ENCODE data around the gene PRIMPOL. TPM values are rescaled to one million over a fixed set of nuclear protein-coding genes. Genes with fewer than 3 reads are reported as not detected.

PRIMPOL gene
- total RNA-seq, 1 experiment from 2014 or later: 9.4 TPM

- no TSS peak for BruUV-seq (replicated peaks)
- ATAC-seq: no peak
- Histone ChIP-seq H3K9ac (ENCODE audit: low read length) (no peak overlapping the region), H3K9me2 (replicated peaks; ENCODE audit: low read length) (no peaks in the 10 kb centered on the region), H2AFZ (ENCODE audit: low read length) (no peak overlapping the region), H3K4me2 (ENCODE audit: low read length) (no peak overlapping the region), H3K79me2 (ENCODE audit: low read length) (peaks cover 29% of the 10 kb centered on the region), H3K4me1 (ENCODE audit: insufficient read depth, low read length) (no peaks in the 10 kb centered on the region), H3K27ac (ENCODE audit: low read length) (no peak overlapping the region), H3F3A (ENCODE audit: low read length, unreplicated experiment) (no peaks in the 10 kb centered on the region), H3K36me3 (ENCODE audit: low read depth, low read length) (peaks cover 3% of the 10 kb centered on the region; the same call in 1 of the 2 replicates), H3K4me3 (ENCODE audit: low read length) (no peak overlapping the region), H4K20me1 (ENCODE audit: low read length) (no peaks in the 10 kb centered on the region), H3K27me3 (ENCODE audit: low read length) (no peaks in the 10 kb centered on the region), H3K9me3 (ENCODE audit: low read length) (no peaks in the 10 kb centered on the region)
- ChIA-PET POLR2A (ENCODE audit: unreplicated experiment) (no interaction called here), CTCF (no interaction called here)
- TF ChIP-seq EZH2 (IDR thresholded peaks at IDR 0.05; ENCODE audit: low read length, unreplicated experiment): no peak
- TF ChIP-seq CTCF (conservative IDR thresholded peaks at IDR 0.05; ENCODE audit: low read depth, low read length): no peak
- TF ChIP-seq EZH2phosphoT487 (IDR thresholded peaks at IDR 0.05; ENCODE audit: borderline replicate concordance, low read length): no peak
- no peak for DNase-seq
- intact Hi-C loops (cut with micrococcal nuclease): no loop called here
Observed at GRCh38 chr4:184636897-184637296, 12.6 kb upstream of the PRIMPOL start.

- intact Hi-C loops (cut with micrococcal nuclease): loop anchor here (10.0 kb wide), 1 partner anchor 236 kb away; no protein-coding TSS in a partner anchor
- H3K4me1 ChIP-seq (ENCODE audit: insufficient read depth, low read length): no peaks in the 10 kb centered on the region
- TF ChIP-seq EZH2phosphoT487 (IDR thresholded peaks at IDR 0.05; ENCODE audit: borderline replicate concordance, low read length) (no peak), CTCF (conservative IDR thresholded peaks at IDR 0.05; ENCODE audit: low read depth, low read length) (no peak)
- no peak for ATAC-seq
- no peak overlapping the region for H3K4me3 ChIP-seq (ENCODE audit: low read length)
- BruUV-seq (replicated peaks): no TSS peak
- H3K9ac ChIP-seq (ENCODE audit: low read length): no peak overlapping the region
- H3K27ac ChIP-seq (ENCODE audit: low read length): no peak overlapping the region
- H3K79me2 ChIP-seq (ENCODE audit: low read length): peaks cover 58% of the 10 kb centered on the region
- H2AFZ ChIP-seq (ENCODE audit: low read length): no peak overlapping the region
- no peaks in the 10 kb centered on the region for H3K27me3 ChIP-seq (ENCODE audit: low read length)
- H3K9me3 ChIP-seq (ENCODE audit: low read length): no peaks in the 10 kb centered on the region
- H3F3A ChIP-seq (ENCODE audit: low read length, unreplicated experiment): no peaks in the 10 kb centered on the region
- no peaks in the 10 kb centered on the region; the same call in 1 of the 2 replicates for H3K36me3 ChIP-seq (ENCODE audit: low read depth, low read length)
- no peaks in the 10 kb centered on the region for H4K20me1 ChIP-seq (ENCODE audit: low read length)
- ChIA-PET POLR2A (ENCODE audit: unreplicated experiment) (no interaction called here), CTCF (no interaction called here)
- no peaks in the 10 kb centered on the region for H3K9me2 ChIP-seq (replicated peaks; ENCODE audit: low read length)
- H3K4me2 ChIP-seq (ENCODE audit: low read length): no peak overlapping the region
- no peak for DNase-seq
Observed at GRCh38 chr4:184641022-184641421, 8.5 kb upstream of the PRIMPOL start.

GRCh38 chr4:184641451-184641850 lies 8.1 kb upstream of the PRIMPOL start:
- DNase-seq: no peak
- no peaks in the 10 kb centered on the region for H4K20me1 ChIP-seq (ENCODE audit: low read length)

More at GRCh38 chr4:184641451-184641850, 8.1 kb upstream of the PRIMPOL start:
- Histone ChIP-seq H3K27ac (ENCODE audit: low read length) (no peak overlapping the region), H3K4me2 (ENCODE audit: low read length) (no peak overlapping the region), H3K36me3 (ENCODE audit: low read depth, low read length) (no peaks in the 10 kb centered on the region; the same call in 1 of the 2 replicates), H3K79me2 (ENCODE audit: low read length) (peaks cover 63% of the 10 kb centered on the region), H2AFZ (ENCODE audit: low read length) (no peak overlapping the region), H3K9me2 (replicated peaks; ENCODE audit: low read length) (no peaks in the 10 kb centered on the region), H3F3A (ENCODE audit: low read length, unreplicated experiment) (no peaks in the 10 kb centered on the region), H3K9me3 (ENCODE audit: low read length) (no peaks in the 10 kb centered on the region), H3K4me1 (ENCODE audit: insufficient read depth, low read length) (no peaks in the 10 kb centered on the region), H3K27me3 (ENCODE audit: low read length) (no peaks in the 10 kb centered on the region), H3K9ac (ENCODE audit: low read length) (no peak overlapping the region), H3K4me3 (ENCODE audit: low read length) (no peak overlapping the region)
- TF ChIP-seq EZH2phosphoT487 (IDR thresholded peaks at IDR 0.05; ENCODE audit: borderline replicate concordance, low read length): no peak
- no peak for TF ChIP-seq CTCF (conservative IDR thresholded peaks at IDR 0.05; ENCODE audit: low read depth, low read length)
- no peak for TF ChIP-seq EZH2 (IDR thresholded peaks at IDR 0.05; ENCODE audit: low read length, unreplicated experiment)
- ChIA-PET POLR2A (ENCODE audit: unreplicated experiment) (no interaction called here), CTCF (no interaction called here)
- intact Hi-C loops (cut with micrococcal nuclease): loop anchor here (10.0 kb wide), 1 partner anchor 237 kb away; no protein-coding TSS in a partner anchor
- no TSS peak for BruUV-seq (replicated peaks)
- ATAC-seq: no peak
